NK-92 (cell line): ENCODE results near the gene CNPY1.

Experiments used
- DNase-seq: peaks from one replicate; lab custom pipeline; 2025; ENCODE audit not compliant: unreplicated experiment; lab: John Stamatoyannopoulos, UW

The CNPY1 gene

DNA sequence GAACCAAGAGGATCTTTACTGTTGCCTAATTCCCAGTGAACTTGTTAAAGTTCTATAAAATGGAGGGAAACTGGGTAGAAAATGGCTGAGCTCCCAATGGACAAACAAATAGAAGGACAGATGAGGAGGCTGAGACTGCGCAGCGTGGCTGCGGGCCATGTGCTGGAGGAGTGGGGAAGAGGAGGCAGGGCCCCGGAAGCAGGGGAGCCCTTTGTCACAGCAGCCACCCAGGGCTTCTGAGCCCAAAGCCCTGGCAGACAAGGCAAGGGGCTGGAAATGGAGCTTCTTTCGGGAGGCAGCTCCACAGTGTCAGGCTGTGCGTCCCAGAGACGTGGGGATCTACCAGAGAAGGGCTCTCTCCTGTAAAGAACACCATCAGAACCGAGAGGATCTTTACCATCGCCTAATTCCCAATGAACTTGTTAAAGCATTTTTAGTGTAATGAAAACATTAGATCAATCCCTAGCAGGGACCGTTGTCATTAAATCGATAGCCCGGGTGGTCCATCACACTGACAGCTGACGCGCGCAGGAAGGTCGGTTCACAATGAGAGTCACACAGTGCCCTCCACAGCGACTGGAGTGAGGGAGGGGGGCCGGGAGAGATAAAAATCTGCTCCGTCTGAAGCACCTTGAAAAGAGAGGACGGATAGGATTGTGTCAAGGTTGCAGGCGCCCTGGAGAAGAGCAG, 14.0 kb upstream of the CNPY1 start:
- no peak for DNase-seq

DNA sequence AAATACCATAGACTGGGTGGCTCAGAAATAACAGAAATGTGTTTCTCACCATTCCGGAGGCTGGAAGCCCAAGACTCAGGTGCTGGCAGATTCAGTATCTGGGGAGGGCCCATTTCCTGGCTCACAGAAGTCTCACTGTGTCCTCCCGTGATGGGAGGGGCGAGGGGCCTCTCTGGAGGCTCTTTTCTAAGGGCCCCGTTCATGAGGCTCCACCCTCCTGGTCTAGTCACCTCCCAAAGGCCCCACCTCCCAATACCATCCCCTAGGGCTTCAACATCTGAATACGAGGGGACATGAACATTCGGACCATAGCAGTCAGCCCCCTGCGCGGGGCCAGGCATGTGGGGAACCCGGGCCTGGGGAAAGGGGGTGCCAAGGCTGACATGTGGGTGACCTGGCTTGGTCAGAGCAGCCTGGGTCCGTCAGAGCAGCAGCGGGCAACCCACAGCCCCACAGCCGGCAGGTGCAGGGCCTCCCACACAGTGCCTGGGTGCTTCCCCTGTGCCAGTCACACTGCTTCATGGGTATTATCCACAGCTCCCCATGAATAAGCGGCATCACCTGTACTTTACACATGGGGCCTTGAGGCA, 13.3 kb upstream of the CNPY1 start:
- DNase-seq: no peak

DNA sequence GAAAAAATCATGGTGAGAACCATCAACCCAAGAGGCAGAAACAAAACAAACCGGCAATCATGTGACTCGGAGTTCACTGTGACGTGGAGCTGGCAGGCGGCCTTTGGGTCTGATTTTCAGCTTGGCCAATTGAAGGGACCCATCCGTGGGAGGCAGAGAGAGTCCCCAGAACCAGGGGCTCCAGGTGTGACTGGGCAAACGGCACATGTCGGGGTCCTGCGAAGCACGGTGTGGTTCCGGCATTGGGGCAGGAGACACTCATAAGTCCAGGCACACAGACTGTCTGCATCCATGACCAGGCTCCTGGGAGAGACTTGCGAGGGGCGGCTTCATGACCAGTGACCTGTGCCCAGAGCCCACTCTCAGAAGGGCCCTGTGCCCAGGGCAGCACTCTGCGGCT, 12.6 kb upstream of the CNPY1 start:
- no peak for DNase-seq

DNA sequence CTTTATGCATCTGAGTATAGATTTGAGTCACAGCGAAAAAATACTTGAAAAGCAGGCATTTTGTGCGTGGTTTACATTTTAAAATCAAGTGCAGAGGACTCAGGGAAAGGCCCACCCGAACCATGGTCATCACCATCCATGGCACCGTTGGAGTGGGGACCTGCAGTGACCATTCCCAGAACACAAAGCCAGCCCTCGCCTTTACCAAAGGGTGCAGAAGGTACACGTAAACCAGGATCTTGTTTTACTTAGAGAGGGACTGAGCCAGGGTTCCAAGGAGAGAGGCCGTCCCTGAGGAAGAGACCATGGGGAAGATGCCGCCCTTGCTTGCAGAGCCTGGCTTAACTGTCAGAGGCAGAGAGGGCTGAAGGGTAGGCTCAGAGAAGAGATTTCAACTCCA, 12.0 kb upstream of the CNPY1 start:
- no peak for DNase-seq

DNA sequence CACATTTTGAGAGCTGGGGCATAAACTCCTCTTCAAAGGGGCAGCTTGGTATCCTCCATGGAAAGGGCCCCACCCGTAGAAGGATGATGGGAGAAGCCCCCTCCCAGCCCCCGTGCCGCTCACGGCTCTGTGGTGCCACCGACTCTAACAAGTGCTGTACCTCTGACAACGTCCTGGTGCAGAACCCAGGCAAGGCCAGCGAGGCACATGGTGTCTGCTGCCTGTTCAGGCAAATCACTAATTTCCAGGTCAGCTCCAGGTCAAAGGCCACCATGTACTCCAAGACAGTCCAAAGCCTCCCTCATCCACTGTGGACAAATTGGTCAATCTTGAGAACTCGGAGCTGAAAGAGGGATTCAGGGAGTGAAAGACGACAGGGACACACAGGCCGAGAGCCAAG, 11.4 kb upstream of the CNPY1 start:
- DNase-seq: no peak

DNA sequence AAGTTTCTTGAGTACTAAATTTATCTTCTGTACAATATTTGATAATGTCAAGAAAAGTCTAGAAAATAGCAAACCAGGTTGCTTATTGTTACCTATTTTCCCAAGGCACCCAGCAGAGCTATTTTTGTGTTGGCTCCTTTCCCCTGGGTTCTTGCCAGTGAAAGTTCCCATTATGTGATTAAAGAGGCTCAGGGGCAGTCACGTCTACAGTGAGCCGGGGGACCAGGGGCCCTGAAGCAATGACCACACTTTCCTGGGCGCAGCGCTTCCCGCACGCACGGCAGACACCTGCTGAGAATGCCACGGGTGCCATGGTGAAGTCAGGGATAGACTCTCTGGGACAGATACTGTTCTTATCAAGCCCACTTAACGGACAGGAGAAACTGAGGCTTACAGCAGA, 10.4 kb upstream of the CNPY1 start:
- no peak for DNase-seq

DNA sequence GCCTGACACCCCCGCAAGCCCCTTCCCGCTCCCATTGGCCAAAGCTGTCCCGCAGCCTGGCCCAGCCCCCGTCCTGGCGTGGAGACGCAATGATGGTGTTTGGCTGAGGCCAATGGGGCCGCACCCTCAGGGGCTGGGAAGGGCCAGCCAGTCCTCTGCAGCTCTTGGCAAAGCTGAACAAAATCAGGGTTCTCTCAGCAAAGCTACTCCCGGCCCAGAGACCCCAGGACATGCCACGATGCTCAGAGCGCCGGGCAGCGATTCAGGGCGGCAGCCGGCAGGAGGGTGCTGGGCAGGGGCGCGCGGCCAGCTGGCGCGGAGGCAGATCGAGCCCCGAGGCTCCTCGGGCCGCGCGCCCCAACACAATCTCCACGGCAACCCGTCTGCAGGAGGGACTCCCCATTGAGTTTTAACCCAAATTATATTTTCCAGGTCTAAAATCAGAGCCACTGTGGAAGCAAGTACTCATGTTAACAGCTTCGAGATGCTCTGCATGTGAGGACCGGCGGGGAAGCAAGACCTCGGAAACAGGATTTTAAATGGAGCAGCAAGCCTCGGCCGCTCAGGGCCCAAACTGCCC, 8.8 kb upstream of the CNPY1 start:
- DNase-seq: no peak

DNA sequence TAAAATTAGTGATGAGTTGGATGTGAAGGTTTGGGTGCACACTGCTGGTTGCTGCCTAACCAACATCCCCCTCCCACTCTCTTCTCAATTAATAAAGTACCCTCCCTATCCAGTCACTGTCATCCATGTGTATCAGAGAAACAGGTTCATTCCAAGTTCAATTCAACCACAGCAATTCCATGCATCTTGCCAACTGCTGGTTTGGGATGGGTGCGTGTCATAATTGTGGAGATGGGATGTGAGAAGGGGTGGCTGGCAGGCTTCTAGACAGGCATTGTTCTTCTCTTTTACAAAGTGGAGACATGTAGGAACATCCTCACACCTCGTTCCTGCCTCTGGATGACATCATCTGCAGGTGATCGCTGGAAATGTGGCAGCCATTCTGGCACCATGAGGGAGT, 7.5 kb upstream of the CNPY1 start:
- no peak for DNase-seq

DNA sequence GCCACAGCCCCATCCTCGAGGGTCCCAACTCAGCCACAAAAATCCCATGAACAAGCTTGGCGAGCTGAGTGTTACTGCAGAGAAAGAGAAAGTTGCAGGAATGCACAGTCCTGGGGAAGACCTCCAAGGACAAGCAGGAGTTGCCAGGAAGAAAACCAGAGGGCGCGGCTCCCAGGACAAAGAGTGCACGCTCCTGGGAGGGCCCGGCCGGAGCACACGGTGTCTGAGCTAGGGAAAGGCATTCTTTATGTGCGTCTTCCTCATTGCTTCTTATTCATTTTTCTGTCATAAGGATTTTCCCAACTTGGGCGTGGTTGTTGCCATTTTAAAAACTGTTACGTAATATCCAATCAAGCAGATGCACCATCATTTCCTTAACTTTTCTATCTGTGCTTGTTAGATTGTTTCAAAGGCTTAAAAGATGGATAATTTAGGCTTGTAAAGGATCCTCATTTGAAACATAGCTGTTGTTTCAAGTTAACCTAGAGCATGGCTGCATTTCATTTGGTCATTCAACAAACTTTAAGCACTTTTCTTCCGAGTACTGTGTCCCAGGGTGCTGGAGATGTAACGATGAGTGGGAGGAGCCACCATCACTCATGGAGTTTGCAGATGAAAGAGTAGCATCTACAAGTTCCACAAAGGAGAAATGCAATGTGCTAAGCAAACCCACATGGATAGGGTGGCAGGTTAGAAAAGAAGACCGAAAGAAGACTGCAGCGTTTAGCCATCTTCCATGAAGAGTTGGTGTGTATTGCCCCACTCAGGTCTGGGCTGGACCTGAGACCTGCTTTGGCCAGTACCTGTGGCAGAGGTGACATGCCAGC, 5.6 kb upstream of the CNPY1 start:
- no peak for DNase-seq

DNA sequence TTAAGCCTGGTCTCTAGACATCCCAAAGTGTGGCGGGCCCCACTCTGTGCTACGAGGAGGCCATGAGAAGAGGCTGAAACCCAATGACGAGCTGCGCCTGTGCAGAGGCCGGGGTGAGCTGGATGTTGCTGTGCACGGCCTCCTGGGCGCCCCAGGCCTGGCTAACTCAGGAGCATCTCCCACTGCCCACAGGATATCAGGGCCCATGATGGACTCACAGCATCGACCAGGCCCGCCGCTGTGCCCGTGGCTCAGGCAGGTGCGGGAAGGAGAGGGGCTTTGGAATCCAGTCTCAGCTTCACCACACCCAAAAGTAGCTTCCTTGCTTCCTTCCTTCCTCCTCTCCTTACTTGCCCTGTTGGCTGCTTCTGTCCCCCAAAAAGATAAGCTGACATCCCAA, 4.6 kb upstream of the CNPY1 start:
- no peak for DNase-seq

DNA sequence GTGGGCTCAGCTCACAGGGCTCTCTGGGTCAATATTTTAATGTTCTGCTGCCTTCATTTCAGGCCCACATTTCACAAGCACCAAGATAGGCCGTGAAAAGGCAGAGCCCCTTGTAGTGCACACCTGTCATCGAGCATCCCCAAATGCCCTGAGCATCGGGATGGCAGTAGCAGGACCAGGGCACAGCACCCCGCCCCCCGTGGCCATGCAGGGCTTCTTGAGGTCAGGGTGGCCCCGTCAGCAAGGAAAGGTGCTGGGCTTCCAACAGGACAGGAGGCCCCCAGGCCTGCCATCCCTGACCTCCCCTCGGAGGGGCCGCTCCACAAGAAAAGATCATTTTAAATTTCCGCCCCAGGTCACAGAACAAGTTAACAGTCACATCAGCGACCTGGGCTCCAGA, 2.9 kb upstream of the CNPY1 start:
- DNase-seq: no peak

DNA sequence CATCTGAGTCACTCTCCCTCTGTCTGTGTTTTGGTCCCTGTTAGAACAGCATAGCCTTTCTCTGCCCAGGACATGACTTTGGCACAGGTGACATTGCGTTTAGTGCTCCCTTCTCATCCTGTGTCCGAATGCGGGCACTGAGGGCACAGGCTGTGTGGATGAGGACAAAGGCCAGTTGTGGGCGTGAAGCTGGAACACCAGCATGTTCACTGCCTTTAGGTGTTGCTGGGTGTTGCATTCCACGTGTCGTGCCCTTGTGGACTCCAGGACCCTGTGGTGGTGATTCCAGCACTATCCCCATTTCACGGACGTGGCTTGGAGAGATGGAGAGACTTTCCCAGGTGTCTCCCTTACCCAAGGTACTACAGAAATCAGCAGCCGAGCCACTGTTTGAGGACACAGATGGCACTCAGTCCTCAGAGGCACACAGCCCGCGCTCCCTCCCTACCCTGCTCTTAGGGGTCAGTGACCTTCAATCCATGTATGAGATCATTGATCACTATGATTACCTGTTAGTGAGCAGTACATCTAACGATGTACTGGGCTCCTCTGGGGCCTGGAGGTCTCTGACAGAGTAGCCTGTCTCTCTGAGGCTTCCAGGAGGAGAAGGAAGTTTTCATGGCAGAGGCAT, 917 bp upstream of the CNPY1 start:
- DNase-seq: no peak

DNA sequence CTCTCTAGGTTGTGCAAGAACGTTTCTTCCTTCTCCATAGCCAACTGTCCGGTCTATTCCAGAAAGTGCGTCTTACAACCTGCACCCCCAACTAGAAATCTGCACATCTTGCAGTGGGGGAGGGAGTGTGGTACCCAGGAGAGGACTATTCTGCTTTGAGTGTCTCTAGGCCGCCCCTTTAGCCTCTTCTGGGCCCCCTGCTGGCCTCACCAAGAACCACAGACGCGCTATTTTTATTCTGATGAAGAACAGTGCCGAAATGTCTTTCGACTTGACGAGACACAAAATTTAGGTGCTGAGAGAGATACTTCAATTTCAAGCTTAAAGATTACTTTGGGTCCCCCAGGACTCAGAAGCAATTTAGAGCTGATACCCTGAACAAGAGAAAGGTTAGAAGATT, 1.0 kb downstream of the CNPY1 start:
- no peak for DNase-seq

DNA sequence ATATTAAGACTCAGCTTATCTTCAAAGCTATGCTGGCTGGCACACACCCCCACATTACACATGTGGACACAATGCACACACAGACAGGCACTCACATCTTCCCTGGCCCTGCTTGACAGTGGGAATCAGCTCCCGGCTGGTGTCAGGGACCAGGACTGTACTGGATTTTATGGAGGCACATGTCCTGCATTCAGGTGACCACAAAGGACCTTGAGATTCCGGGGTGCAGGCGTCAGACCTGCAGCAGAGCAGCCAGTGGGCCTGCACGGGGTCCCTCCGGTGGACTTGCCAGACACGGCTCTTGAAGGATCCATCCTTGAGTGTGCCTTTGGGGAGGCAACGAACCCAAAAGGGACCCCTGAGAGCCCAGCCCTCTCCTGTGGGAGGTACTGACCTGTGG, 1.9 kb downstream of the CNPY1 start:
- DNase-seq: no peak

DNA sequence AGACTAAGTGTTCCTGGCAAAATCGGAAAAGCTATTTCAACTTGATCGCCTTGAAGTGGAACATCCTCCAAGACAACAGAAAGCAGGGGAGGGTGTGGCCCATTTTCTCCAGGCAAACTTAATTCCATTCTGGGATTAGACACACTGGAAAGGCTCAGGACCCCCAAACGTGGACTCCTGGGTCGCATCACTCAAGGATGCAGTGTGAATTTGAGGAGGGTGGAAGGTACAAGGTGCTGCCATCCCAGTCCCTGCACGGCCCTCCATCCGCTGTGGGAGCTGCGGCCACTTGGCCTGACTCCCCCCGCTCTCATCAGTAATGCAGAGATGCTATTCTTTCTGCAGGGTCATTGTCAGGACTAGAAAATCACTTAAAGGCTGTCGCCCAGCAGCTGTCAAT, 2.4 kb downstream of the CNPY1 start:
- DNase-seq: no peak

DNA sequence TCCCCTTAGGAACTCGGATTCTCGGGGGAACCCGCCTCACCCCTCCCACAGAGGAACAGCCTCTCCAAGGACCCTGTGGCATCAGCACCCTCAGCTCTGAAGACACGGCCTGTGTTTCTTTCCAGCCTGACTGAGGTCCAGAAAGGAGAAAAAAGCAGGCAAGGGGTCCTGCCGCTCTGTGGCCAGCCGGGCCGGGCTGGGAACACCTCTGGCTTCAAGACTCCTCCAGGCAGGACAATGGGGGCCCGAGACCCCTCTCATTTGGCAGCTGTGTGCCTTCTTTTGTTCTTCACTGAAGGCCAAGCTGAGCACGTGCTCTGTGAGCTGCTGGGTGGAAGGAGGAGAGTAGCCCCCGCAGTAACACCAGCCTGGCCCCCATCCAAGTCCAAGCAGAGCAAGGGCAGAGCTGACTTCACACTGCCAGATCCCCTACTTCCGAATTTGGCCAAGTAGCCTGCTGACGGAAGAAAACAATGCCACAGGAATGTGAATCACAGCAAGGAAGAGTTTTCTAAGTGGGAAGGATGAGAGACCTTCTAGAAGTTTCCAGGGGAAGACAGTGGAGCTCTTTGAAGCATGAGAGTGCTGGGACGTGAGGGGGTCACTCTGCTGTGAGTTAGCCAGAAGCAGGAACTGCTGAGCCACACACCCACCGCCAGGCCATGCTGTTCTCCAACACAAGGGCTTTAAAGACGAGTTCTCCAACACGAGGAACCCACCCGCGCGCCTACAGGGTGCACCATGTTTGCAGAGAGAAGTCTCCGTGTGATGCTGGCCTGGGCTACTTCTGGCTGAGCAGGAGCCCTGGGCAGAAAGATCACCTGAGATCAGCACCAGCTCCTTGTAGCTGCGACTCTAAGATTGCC, 3.1 kb downstream of the CNPY1 start:
- DNase-seq: no peak

DNA sequence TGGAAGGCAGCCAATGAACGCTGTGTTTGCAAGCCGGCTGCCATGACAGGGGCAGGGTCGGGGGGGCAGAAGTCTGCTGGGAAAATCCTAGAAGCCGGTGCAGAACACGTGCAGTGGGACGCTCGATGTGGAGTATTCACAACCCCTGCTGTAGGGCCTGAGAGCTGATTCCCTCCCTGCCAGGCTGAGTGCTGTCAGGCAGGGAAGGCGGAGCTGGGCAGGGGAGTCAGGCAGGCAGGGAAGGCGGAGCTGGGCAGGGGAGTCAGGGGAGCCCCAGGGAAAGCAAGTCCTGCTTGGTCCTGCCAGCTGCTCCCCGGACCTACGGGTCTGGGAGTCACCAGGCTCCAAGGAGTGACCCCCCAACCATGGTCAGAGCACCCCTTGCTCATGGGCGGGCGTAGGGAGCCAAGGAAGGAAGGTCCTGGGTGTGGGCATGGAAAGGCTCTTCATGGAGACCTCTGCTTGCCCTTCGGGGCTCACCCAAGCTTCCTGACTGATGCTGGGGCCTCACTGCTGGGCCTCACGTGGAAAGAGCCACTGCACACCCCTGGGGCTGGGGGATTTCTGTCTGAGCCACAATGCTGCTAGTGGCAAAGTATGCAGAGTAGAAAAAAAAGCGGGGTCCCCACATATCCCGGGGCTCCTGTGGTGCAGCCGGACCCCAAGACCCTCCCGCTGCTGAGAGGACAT, 4.2 kb downstream of the CNPY1 start:
- no peak for DNase-seq

DNA sequence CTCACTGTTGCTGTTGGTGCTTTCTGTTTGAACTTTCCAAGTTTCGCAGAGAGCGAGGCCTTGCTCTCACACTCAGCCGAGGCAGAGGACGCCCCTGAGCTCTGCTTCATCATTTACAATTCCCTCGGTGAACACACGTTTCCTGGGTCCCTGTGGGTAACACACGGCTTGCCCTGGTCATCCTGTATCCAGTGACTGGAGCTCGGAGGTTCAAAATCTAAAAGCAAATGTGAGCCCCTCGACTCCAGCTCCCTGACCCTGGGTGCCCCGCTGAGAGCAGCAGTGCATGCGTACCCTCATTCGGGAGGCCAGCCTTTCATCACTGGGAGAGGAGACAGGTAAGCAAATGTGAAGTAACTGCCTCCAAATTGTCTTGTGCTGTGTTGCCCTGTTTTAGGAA, 5.8 kb downstream of the CNPY1 start:
- DNase-seq: no peak

DNA sequence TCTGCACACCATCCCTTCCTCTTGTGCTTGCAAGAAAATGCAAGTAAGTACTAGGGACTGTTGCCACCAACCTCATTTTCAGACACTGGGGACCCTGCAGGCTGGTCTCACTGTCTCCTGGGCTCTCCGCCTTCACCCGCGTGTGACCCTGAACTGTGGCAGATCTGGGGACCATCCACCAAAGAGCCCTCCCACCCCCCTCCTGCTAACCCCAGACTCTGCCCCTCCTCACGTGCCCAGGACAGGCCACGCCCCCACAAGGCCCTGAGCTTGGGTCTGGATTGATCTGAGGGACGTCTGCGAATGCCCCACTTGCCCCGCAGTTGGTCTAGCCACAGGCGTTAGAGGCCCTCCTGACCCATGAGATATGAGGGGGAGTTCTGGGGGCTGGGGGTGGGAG, 8.1 kb downstream of the CNPY1 start:
- no peak for DNase-seq

DNA sequence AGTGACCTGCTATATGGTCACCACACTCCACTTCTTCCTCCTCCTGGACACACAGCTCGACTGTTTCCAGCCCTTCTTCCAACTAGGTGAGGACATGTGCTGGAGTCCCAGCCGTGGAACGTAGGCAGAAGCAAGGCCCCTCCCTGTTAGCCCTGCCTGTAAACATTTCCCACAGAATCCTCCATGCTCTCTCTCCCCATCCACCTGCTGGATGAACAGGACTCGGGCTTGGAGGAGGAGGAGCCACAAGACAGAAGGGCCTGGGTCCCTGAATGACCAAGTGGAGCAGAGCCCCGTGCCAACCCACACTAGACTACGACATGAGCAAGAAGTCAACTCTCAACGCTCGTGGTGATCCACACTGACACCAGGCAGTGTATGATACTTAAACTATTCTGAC, 9.9 kb downstream of the CNPY1 start:
- no peak for DNase-seq
